Measurements from ENCODE around the gene ZNF319.

- TF ChIP-seq CTCF (IDR thresholded peaks at IDR 0.05) (no peak), POLR2A (IDR thresholded peaks at IDR 0.05) (no peak)
Observed at GRCh38 chr16:58039829-58040495, 39.5 kb upstream of the ZNF319 start.

All from Peyer's patch (tissue), 4 donors.